ENCODE measurements around the gene NTRK2.

- TF ChIP-seq CTCF (tag by site-specific recombination; IDR thresholded peaks at IDR 0.05): no peak
- TF ChIP-seq ZNF830 (tag by site-specific recombination; IDR thresholded peaks at IDR 0.05; ENCODE audit: low read depth): no peak
- no peak for TF ChIP-seq ZNF184 (tag by site-specific recombination; IDR thresholded peaks at IDR 0.05)
- no peak for TF ChIP-seq SP3 (tag by site-specific recombination; IDR thresholded peaks at IDR 0.05)
Observed at GRCh38 chr9:84974258-84974657, 304.7 kb downstream of the NTRK2 start.

Data from HEK293 (cell line).